Measurements from ENCODE around the gene RPS6KB2.
"Not testable (repeated sequence)": the region's sequence is repeated elsewhere in the genome, so short reads cannot be mapped to it uniquely, and the experiment has no call there.

RPS6KB2 gene

DNA sequence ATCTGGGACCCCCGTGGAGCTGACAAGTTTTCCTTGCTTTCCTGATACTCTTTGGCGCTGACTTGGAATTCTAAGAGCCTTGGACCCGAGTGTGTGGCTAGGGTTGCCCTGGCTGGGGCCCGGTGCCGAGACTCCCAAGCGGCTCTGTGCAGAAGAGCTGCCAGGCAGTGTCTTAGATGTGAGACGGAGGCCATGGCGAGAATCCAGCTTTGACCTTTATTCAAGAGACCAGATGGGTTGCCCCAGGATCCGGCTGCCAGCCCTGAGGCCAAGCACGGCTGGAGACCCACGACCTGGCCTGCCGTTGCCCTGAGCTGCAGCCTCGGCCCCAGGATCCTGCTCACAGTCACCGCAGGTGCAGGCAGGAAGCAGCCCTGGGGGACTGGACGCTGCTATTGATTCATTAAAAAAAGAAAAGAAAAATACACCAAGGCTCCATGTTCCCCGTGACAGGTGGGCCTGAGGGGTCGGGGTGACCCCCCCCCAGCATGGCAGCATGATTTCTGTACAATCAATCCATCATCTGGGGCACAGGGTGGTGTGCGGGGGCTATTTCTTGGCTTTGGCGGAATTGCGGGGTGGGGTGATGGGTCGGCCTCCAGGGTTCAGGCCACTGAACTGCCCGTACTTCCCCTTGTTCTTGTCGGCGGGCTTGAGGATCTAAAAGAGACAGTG is 30.2 kb upstream of the RPS6KB2 start:
- DNase-seq (ENCODE audit: low read depth in 2 of 2): no peak

DNA sequence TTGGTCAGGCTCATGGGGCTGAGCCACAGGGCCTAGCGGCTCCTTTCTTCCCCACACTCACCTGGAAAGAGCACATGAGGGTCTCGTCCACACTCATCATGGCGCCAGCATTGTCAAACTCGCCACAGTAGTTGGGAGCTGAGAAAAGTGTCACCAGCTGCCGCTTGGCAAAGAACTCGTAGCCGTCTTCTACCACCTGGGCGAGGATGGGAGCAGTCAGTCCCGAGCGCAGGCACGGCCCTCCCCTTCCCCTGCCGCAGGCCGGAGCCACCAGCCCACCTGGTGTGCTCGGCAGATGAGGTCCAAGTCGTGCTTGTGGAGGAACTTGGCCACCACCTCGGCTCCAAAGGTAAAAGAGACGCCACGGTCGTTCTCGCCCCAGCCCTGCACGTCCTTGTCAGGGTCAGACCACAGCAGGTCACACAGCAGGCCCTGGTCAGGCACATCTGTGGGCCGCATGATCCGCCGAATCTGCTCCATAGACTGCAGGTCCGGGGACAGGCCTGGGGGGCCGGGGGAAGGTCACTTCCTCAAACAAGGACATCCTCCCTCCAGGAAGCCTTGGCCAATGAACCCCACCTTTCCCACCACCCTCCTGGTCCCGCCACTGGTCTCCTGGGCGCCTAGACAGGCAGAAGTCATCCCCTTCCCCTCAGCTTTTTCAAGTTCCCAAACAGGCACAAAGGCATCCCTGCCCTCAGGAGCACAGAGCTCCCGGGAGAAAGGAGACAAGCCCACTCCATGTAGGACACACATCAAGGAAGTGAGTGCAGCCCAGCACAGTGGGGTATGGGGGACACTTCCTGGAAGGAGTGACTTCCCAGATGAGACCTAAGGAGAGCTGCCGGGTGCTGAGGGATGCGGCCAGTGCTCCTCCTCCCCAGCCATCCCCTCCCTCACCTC is 29.4 kb upstream of the RPS6KB2 start:
- DNase-seq (ENCODE audit: low read depth in 2 of 2): no peak

DNA sequence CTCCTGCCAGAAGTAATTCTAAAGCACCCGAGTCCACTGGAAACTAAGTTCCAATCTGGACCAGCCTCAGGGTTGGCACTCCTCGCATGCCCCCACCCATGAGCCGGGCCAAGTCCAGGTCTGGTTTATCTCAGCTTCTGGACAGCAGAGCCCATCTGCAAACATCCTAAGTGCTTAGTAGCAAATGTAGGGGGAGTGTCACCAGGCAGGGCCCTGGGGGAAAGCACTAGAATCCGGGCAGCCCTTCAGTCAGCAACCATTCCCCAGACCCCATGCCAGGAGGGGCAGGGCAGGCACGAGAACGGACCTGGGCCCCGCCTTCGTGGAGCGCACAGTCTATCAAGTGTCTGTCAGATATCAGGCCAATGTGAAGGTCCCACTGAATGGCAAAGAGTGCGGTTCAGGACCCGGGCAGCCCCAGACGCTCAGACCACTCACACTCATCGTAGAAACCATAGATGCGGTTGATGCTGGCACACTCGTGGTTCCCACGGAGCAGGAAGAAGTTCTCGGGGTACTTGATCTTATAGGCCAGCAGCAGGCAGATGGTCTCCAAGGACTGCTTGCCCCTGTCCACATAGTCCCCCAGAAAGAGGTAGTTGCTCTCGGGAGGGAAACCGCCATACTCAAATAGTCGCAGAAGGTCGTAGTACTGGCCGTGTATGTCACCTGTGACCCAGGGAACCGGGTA is 27.9 kb upstream of the RPS6KB2 start:
- no peak for DNase-seq (ENCODE audit: low read depth in 2 of 2)

DNA sequence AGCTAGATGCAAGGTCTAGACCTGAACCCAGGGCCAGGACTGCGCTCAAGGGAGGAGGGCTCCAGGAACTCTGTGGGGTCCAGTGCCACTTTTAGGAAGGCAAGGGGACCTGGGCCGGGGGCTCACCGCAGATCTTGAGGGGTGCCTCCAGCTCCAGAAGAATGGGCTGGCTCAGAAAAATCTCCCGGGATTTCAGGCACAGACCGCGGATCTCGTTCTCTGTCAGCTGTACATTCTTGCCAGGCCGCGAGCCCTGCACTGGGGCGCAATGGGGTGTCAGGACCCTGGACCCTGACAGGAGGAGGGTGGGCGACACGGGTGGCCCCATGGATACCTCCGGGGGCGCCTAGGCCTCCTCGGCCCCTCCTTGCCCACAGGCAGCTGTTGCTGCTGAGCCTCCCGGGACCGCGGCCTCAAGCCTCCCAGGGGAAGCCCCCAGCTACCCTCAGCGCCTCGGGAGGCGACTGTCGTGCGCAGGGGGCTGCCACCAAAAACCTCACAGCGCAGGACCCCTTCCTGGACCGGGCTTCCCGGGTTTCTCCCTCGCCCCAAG is 27.3 kb upstream of the RPS6KB2 start:
- no peak for DNase-seq (ENCODE audit: low read depth in 2 of 2)

DNA sequence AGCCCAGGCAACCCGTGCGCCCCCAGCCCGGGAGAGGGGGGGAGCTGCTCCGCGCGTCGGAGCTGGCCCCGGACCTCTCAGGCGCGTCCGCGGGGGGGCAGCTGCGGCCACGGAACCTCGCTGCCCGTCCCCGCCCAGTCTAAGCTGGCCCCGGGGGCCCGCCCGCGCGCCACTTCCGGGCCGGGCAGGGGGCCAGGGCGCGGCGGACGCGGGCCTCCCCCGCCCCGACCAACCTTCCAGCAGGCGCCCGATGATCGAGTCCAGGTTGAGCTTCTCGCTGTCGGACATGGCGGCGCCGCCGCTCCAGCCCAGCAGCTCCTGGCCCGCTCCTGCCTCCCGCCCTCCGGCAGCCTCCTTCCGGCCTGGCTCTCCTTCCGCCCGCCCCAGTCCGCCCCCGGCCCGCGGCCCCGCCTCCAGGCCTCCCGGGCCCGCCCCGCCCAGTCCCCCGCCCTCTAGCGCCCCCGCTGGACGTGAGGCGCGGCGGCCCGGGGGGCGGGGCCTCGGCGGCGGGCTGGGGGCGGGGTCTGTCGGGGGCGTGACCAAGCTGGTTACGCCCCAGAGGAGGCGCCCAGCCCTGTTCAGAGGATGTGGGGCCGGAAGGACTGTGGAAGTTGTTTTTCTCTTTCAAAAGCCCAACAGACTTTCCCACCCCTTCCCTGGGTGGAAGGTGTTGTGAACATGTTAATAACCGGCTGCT is 26.7 kb upstream of the RPS6KB2 start, which contains the start of gene PPP1CA:
TSS of gene PPP1CA (minus strand) at position 364 of the 697 bp plus-strand sequence. CDS start at position 288, 76 bp downstream.
- DNase-seq (ENCODE audit: low read depth in 2 of 2): peak; percentile 86

DNA sequence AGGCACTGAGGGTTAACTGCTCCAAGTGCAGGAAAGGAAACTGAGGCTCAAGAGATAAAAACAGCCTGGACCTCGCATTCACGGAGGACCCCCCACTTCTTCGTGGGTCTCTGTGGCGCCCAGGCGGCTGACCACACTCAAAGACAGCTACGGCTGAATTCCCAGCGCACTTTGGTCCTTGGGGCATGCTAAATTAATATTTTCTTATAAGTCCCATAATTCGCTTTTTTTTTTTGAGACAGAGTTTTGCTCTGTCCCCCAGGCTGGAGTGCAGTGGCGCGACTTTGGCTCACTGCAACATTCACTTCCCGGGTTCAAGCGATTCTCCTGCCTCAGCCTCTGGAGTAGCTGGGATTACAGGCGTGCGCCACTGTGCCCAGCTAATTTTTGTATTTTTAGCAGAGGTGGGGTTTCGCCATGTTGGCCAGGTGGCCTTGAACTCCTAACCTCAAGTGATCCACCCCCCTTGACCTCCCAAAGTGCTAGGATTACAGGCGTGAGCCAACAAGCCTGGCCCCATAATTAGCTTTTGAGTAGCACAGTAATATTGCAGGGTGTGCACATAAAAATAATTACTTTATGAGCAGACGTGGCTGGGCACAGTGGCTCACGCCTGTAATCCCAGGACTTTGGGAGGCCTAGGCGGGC is 26.0 kb upstream of the RPS6KB2 start:
- DNase-seq (ENCODE audit: low read depth in 2 of 2): not testable (repeated sequence)

DNA sequence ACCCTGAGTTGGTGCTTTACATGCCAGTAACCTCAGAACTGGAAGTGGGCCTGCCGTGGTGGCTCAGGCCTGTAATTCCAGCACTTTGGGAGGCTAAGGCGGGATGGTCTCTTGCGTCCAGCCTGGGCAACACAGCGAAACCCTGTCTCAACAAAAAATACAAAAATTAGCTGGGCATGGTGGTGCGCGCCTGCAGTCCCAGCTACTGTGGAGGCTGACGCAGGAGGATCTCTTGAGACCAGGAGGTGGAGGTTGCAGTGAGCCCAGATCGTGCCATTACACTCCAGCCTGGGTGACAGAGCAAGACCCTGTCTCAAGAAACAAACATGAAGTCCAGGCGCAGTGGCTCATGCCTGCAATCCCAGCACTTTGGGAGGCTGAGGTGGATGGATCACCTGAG is 25.2 kb upstream of the RPS6KB2 start:
- not testable (repeated sequence) for DNase-seq (ENCODE audit: low read depth in 2 of 2)

DNA sequence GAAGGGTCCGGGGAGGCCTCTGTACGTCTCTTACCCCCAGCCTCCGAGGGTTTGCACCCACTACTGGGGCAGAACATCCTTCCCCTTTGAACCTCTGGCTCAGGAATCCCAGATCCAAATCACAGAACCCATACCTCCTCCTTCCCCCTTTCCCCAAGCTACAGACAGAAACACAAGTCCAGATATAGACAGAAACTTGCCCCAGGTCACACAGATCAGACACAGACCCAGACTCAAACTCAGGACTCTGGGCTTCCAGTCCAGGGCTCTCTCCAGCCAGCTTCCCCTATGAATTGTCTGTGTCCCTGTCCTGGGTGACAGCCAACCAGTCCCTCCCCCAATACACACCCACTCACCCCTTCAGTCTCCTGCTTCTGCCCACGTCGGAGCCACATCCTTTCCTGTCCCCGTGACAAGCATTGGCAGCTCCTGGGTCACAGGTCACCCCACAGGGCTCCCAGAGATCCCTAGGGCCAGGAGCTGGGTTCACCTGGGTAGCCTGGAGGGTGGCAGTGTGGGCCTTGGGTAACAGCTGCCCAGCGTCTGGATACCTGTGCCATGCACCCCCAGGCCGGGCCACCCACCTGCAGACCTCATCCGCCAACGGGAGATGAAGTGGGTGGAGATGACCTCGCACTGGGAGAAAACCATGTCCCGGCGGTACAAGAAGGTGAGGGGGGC is 23.6 kb upstream of the RPS6KB2 start:
- no peak for DNase-seq (ENCODE audit: low read depth in 2 of 2)

DNA sequence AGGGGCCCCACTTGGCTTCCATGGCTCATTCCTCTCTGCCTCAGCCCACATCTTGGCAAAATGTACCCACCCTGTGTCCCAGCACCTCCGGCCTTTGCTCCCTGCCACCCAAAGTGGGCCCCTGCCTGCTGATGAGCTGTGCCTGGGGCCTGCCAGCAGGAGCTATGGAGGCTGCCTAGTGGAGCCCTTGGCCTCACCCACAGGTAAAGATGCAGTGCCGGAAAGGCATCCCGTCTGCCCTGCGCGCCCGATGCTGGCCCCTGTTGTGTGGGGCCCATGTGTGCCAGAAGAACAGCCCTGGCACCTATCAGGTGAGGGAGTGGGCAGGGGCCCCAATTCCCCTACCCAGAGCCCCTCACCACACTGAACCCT is 23.1 kb upstream of the RPS6KB2 start:
- no peak for DNase-seq (ENCODE audit: low read depth in 2 of 2)

DNA sequence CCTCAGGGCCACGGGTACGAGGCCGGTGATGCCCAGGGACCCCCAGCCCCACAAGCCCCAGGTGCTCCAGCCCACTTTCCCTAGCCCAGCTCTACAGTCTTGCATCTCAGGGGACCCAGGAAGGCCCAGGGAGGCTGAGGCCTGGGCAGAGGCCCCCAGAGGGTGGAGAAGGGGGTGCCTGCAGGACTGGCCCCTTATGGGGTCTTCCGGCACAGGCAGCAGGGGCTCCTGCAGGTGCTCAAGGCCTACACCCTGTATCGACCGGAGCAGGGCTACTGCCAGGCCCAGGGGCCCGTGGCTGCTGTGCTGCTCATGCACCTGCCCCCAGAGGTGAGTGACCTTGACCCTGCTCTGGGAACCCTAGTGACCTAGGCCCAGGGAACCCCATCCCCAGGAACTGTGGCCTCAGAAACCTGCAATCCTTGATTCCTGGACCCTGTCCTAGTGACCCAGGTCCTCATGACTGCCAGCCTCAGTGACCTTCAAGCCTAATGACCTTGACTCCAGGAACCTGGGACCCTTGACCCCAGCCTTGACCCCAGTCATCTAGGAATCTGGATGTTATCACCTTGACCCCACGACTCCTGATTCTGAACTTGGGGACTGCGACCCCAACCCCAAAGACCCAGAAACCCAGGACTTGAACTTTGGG is 22.5 kb upstream of the RPS6KB2 start:
- no peak for DNase-seq (ENCODE audit: low read depth in 2 of 2)

DNA sequence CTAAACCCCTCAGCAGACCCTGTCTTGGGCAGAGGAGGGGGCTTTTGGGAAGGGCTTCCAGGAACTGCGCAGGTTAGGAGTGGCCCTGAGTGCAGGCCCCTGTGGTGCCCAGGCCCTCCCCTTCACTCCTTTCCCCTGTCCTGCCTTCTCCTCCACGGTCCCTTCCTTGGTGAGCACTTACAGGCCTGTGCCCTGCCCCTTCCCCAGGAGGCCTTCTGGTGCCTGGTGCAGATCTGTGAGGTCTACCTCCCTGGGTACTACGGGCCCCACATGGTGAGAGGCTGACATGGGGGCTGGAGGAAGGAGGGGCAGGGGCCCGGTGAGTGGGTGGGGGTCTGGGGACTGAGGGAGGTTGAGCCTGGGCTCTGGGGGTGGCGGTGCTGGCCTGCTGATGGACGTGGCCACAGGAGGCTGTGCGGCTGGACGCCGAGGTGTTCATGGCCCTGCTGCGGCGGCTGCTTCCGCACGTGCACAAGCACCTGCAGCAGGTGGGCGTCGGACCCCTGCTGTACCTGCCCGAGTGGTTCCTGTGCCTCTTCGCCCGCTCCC is 21.8 kb upstream of the RPS6KB2 start:
- no peak for DNase-seq (ENCODE audit: low read depth in 2 of 2)

DNA sequence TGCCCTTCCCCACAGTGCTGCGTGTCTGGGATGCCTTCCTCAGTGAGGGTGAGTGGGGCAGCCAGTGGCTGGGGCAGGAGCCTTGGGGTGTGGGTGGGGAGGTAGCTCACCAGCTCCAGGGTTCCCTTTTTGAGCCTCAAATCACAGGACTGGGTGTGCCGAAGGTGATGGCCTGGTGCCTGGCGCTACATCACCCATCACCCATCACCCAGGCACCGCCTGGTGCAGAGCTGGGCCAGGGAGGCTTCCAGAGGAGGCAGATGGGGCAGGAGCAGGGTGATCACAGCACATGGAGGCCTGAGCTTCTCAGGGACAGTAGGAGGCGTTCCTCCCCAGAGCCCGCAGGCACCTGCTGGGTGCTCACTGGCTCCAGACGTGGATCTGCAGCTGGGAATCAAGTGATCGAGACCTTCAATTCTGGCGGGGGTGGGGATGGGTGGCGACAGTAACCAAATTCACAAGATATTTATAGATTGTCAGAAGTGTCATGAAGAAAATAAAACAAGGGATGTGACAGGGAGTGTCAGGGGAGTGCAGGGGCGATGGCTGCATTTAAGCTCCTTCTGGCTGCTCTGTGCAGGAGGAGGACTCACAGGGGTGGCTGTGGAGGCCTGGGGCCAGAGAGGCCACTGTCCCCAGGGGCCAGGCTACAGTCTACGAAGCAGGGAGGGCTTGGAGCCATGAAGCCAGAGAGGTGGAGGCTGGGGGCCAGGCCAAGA is 21.2 kb upstream of the RPS6KB2 start:
- DNase-seq (ENCODE audit: low read depth in 2 of 2): no peak

DNA sequence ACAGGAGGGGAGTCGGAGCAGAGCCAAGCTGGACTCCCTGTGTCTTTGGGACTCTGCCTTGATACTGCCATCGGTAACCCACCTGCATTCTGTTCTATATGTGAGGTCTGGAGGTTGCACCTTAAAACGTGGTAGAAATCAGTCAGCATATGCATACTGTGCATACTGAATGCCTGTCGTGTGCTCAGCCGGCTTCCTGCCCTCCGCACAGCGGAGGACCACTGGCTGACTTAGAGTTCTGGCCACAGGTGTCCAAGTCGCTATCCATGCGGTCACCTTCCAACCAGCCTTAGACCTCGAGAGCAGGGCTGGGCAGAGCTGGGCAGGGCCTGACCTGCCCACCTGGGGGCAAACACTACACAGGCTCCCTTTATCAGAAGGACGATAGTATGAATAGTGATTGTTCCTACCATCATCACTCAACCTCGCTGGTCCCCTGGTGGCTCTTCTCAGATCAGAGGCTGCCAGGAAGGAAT is 20.6 kb upstream of the RPS6KB2 start:
- no peak for DNase-seq (ENCODE audit: low read depth in 2 of 2)

DNA sequence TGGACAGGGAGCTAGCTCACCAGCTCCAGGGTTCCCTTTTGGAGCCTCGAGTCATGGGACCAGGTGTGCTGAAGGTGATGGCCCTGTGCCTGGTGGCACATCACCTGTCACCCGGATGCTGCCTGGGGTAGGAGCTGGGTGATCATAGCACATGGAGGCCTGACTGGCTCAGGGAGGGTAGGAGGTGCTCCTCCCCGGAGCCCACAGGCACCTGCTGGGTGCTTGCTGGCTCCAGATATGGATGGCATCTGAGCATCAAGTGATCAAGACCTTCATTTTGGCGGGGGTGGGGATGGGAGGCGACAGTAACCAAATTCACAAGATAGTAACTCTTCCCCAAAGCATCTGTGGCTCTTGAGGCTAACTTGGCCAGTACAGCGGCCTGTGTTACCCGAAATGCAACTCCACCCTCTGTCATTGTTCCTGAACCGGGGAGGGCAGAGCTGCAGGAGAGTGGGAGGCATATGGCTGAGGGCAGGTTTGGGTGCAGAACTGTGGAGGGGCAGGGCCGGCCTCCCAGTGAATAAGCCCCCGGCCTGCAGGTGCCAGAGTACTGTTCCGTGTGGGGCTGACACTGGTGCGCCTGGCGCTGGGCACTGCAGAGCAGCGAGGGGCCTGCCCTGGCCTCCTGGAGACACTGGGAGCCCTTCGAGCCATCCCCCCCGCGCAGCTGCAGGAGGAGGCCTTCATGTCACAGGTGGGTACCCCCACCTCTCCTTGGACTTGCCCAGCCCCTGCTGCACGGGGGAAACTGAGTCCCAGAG is 19.7 kb upstream of the RPS6KB2 start:
- no peak for DNase-seq (ENCODE audit: low read depth in 2 of 2)

DNA sequence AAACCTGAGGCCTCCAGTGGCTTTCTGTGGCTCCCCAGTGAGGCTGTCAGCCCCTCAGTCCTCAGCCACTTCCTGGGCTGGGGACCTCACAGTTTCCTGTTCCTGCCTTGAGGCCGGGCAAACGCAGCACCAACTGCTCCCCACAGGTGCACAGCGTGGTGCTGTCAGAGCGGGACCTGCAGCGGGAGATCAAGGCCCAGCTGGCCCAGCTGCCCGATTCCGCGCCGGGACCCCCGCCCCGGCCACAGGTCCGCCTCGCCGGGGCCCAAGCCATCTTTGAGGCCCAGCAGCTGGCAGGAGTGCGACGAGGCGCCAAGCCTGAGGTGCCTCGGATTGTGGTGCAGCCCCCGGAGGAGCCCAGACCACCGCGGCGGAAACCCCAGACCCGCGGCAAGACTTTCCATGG is 19.0 kb upstream of the RPS6KB2 start:
- DNase-seq (ENCODE audit: low read depth in 2 of 2): no peak

DNA sequence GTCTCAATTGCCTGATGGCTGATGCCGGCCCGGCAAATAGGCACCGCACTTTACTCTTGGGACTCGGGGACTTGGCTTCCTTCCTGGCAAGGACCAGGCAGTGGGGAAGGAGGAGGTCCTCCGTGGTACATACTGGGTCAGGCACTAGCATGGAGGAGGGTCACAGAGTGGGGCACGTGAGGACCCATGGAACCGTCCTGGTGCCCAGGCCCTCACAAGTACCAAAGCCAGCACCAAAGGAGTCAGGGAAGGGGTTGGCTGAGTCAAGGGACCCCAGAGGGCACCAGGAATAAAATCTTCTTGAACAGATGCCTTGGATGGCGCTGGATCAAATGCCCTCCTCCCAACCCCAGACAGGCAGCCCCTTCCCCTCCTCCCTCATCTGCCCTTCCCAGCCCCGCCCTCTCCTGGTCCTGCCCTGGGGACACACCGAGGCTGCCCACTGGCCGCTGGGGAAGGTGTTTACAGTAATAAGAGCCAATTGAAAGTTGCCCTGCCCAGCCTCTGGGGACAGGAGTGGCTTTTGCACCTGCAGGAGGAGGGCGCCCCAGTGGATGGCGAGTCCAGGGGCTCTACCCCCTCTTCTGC is 18.4 kb upstream of the RPS6KB2 start:
- no peak for DNase-seq (ENCODE audit: low read depth in 2 of 2)

DNA sequence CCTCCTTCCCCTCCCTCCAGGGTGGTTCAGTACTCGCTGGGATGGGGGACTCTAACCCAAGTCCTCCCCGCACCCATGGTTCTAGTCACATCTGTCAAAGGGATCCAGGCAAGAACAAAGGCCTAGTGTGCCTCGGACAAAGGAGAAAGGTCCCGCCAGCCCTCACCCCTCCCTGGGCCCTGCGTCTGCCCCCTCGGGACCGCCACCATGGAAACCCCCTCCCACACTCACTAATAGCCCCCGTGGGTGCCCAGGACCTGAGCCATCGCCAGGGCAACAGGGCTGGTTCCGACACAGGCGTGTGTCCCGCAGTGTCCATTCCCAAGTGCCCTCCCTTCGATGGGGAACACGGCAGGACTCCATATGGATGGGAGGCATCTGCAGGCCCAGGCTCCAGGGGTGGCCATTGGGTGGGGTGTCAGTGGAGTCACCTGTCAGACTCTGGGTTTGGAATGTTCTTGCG is 17.9 kb upstream of the RPS6KB2 start:
- DNase-seq (ENCODE audit: low read depth in 2 of 2): no peak

All from stimulated activated CD4-positive, alpha-beta T cell treated with anti-CD3 and anti-CD28 coated beads, Interleukin-12 subunit alpha, Interleukin-12 subunit beta, amount 100 ng/mL, for 24 hours (primary cell).